Stimulated activated naive B cell treated with anti-CD40 and anti-IgM and Interleukin-4, amounts not matched to agents 10 μg/mL and 1 μg/mL and 100 μg/mL, for 72 hours (primary cell): ENCODE results near the gene GAB2.
"Not testable (repeated sequence)": the region's sequence is repeated elsewhere in the genome, so short reads cannot be mapped to it uniquely, and the experiment has no call there.

ENCODE experiments used
- ATAC-seq, 2 donors: fragments of 150-1000 bp; cut with Tn5 transposase; replicated peaks; 2 replicates each; pipeline ENCODE4 v1.10.0; 2021; ENCODE audit warnings: moderate library complexity in 1 of 2
- DNase-seq: peaks from one replicate; pipeline ENCODE4 v3.0.0; 2021
- H3K27ac Mint-ChIP-seq: one replicate; pipeline ENCODE4 v1.8.0; 2022; ENCODE audit warnings: mild to moderate bottlenecking, mixed read lengths
- H3K27me3 Mint-ChIP-seq, 2 donors: one replicate each; pipeline ENCODE4 v1.8.0; 2022; ENCODE audit warnings: mixed read lengths in 2 of 2
- H3K36me3 Mint-ChIP-seq, 2 donors: one replicate each; pipeline ENCODE4 v1.8.0; 2022; ENCODE audit warnings: mixed read lengths in 2 of 2, mild to moderate bottlenecking in 1 of 2
- H3K4me1 Mint-ChIP-seq, 2 donors: one replicate each; pipeline ENCODE4 v1.8.0; 2022; ENCODE audit warnings: mixed read lengths in 2 of 2, mild to moderate bottlenecking in 1 of 2
- H3K4me3 Mint-ChIP-seq, 2 donors: one replicate each; pipeline ENCODE4 v1.8.0; 2022; ENCODE audit warnings: mild to moderate bottlenecking in 2 of 2, mixed read lengths in 2 of 2, moderate library complexity in 1 of 2
- H3K9me3 Mint-ChIP-seq, 2 donors: one replicate each; pipeline ENCODE4 v1.8.0; 2022; ENCODE audit warnings: mixed read lengths in 2 of 2, mild to moderate bottlenecking in 1 of 2

The GAB2 gene

GRCh38 chr11:78417175-78417887, at the start of gene GAB2:
TSS of gene GAB2 (minus strand) at chr11:78417820. CDS start at chr11:78417720, 100 bp downstream.
- H3K27me3 Mint-ChIP-seq, result no peaks in the 10 kb centered on the region
- H3K36me3 Mint-ChIP-seq, result no peaks in the 10 kb centered on the region
- ATAC-seq (peak; percentile 1 to 4), DNase-seq (no peak)
- H3K4me1 Mint-ChIP-seq, result peaks cover 49 to 80% of the 10 kb centered on the region in 2 donors
- peak within 1 kb of the TSS; percentile 87 to 96 for H3K4me3 Mint-ChIP-seq
- peak within 1 kb of the TSS; percentile 98 for H3K27ac Mint-ChIP-seq
- H3K9me3 Mint-ChIP-seq, result no peaks in the 10 kb centered on the region

- Mint-ChIP-seq H3K27ac (peak overlapping the region; percentile 69), H3K36me3 (peaks cover 26 to 31% of the 10 kb centered on the region in 2 donors), H3K4me3 (no peak overlapping the region), H3K4me1 (peaks cover 18 to 36% of the 10 kb centered on the region in 2 donors), H3K9me3 (no peaks in the 10 kb centered on the region), H3K27me3 (no peaks in the 10 kb centered on the region)
- DNase-seq (no peak), ATAC-seq (no peak)
These were observed 49.8 kb upstream of the GAB2 start for GRCh38 chr11:78467370-78467769.

GRCh38 chr11:78465169-78465942, 47.7 kb upstream of the GAB2 start:
- ATAC-seq (peak; percentile 98), DNase-seq (peak; percentile 26)
- H3K4me3 Mint-ChIP-seq, result peak overlapping the region; percentile 43 to 47

GRCh38 chr11:78464787-78465168, 47.2 kb upstream of the GAB2 start:
- DNase-seq, H3K9me3 Mint-ChIP-seq, H3K27me3 Mint-ChIP-seq, ATAC-seq: not testable (repeated sequence)
- Mint-ChIP-seq H3K36me3 (peaks cover 43 to 46% of the 10 kb centered on the region in 2 donors), H3K4me1 (peaks cover 28 to 47% of the 10 kb centered on the region in 2 donors), H3K4me3 (peak overlapping the region in 1 of 2 donors; percentile 43), H3K27ac (peak overlapping the region; percentile 80)

More at GRCh38 chr11:78465169-78465942, 47.7 kb upstream of the GAB2 start:
- Mint-ChIP-seq H3K27ac (peak overlapping the region; percentile 87), H3K9me3 (no peaks in the 10 kb centered on the region), H3K27me3 (no peaks in the 10 kb centered on the region), H3K4me1 (peaks cover 25 to 45% of the 10 kb centered on the region in 2 donors), H3K36me3 (peaks cover 38 to 41% of the 10 kb centered on the region in 2 donors)

GRCh38 chr11:78460471-78460870, 42.9 kb upstream of the GAB2 start:
- H3K4me3 Mint-ChIP-seq, result no peak overlapping the region
- no peak overlapping the region for H3K27ac Mint-ChIP-seq
- peaks cover 22 to 38% of the 10 kb centered on the region in 2 donors for H3K4me1 Mint-ChIP-seq
- H3K27me3 Mint-ChIP-seq, result no peaks in the 10 kb centered on the region
- ATAC-seq (peak; percentile 73 to 77), DNase-seq (no peak)
- peaks cover 51 to 69% of the 10 kb centered on the region in 2 donors for H3K36me3 Mint-ChIP-seq
- H3K9me3 Mint-ChIP-seq, result peaks cover 5 to 7% of the 10 kb centered on the region in 2 donors

- DNase-seq (no peak), ATAC-seq (no peak)
- Mint-ChIP-seq H3K4me1 (peaks cover 18 to 36% of the 10 kb centered on the region in 2 donors), H3K27me3 (no peaks in the 10 kb centered on the region), H3K27ac (peak overlapping the region; percentile 52), H3K9me3 (peaks cover 5 to 7% of the 10 kb centered on the region in 2 donors), H3K36me3 (peaks cover 47 to 70% of the 10 kb centered on the region in 2 donors), H3K4me3 (no peak overlapping the region)
These were observed 42.1 kb upstream of the GAB2 start for GRCh38 chr11:78459738-78460137.

GRCh38 chr11:78457448-78457847, 39.8 kb upstream of the GAB2 start:
- Mint-ChIP-seq H3K36me3 (peaks cover 43 to 64% of the 10 kb centered on the region in 2 donors), H3K27ac (no peak overlapping the region), H3K4me3 (no peak overlapping the region), H3K4me1 (peaks cover 27 to 45% of the 10 kb centered on the region in 2 donors), H3K27me3 (no peaks in the 10 kb centered on the region), H3K9me3 (peaks cover 5 to 7% of the 10 kb centered on the region in 2 donors)
- no peak for ATAC-seq
- DNase-seq, result no peak

GRCh38 chr11:78453140-78453935, 35.7 kb upstream of the GAB2 start:
- no peak overlapping the region for H3K4me3 Mint-ChIP-seq
- H3K9me3 Mint-ChIP-seq, result no peaks in the 10 kb centered on the region
- H3K36me3 Mint-ChIP-seq, result peaks cover 19 to 42% of the 10 kb centered on the region in 2 donors
- no peak overlapping the region for H3K27ac Mint-ChIP-seq
- peak; percentile 33 to 39 for ATAC-seq
- DNase-seq, result no peak
- no peaks in the 10 kb centered on the region for H3K27me3 Mint-ChIP-seq
- peaks cover 17 to 46% of the 10 kb centered on the region in 2 donors for H3K4me1 Mint-ChIP-seq

- Mint-ChIP-seq H3K4me3 (no peak overlapping the region), H3K36me3 (peaks cover 15 to 35% of the 10 kb centered on the region in 2 donors), H3K27ac (no peak overlapping the region), H3K27me3 (no peaks in the 10 kb centered on the region), H3K9me3 (no peaks in the 10 kb centered on the region), H3K4me1 (peaks cover 17 to 46% of the 10 kb centered on the region in 2 donors)
- ATAC-seq (no peak), DNase-seq (no peak)
These were observed 33.9 kb upstream of the GAB2 start for GRCh38 chr11:78451371-78452150.

- no peaks in the 10 kb centered on the region for H3K9me3 Mint-ChIP-seq
- DNase-seq, result no peak
- no peak overlapping the region for H3K27ac Mint-ChIP-seq
- H3K27me3 Mint-ChIP-seq, result no peaks in the 10 kb centered on the region
- no peak overlapping the region for H3K4me3 Mint-ChIP-seq
- peaks cover 17 to 46% of the 10 kb centered on the region in 2 donors for H3K4me1 Mint-ChIP-seq
- peaks cover 13 to 31% of the 10 kb centered on the region in 2 donors for H3K36me3 Mint-ChIP-seq
- ATAC-seq, result no peak
These were observed 33.2 kb upstream of the GAB2 start for GRCh38 chr11:78450866-78451265.

- no peaks in the 10 kb centered on the region for H3K27me3 Mint-ChIP-seq
- H3K36me3 Mint-ChIP-seq, result peaks cover 13 to 23% of the 10 kb centered on the region in 2 donors
- no peak for ATAC-seq
- peaks cover 17 to 42% of the 10 kb centered on the region in 2 donors for H3K4me1 Mint-ChIP-seq
- no peaks in the 10 kb centered on the region for H3K9me3 Mint-ChIP-seq
- H3K27ac Mint-ChIP-seq, result peak overlapping the region; percentile 59
- no peak overlapping the region for H3K4me3 Mint-ChIP-seq
- DNase-seq, result no peak
These were observed 32.2 kb upstream of the GAB2 start for GRCh38 chr11:78449866-78450265.

GRCh38 chr11:78446210-78446609, 28.6 kb upstream of the GAB2 start:
- H3K27me3 Mint-ChIP-seq, result no peaks in the 10 kb centered on the region
- peaks cover 4 to 15% of the 10 kb centered on the region in 2 donors for H3K4me1 Mint-ChIP-seq
- H3K27ac Mint-ChIP-seq, result no peak overlapping the region
- H3K9me3 Mint-ChIP-seq, result no peaks in the 10 kb centered on the region
- H3K36me3 Mint-ChIP-seq, result peaks cover 14 to 34% of the 10 kb centered on the region in 2 donors
- DNase-seq (no peak), ATAC-seq (no peak)
- H3K4me3 Mint-ChIP-seq, result no peak overlapping the region

- peaks cover 14 to 29% of the 10 kb centered on the region in 2 donors for H3K36me3 Mint-ChIP-seq
- no peaks in the 10 kb centered on the region for H3K9me3 Mint-ChIP-seq
- peaks cover 4% of the 10 kb centered on the region in 2 donors for H3K4me1 Mint-ChIP-seq
- ATAC-seq, result no peak
- no peaks in the 10 kb centered on the region for H3K27me3 Mint-ChIP-seq
- H3K27ac Mint-ChIP-seq, result no peak overlapping the region
- DNase-seq, result no peak
- H3K4me3 Mint-ChIP-seq, result no peak overlapping the region
These were observed 27.1 kb upstream of the GAB2 start for GRCh38 chr11:78444726-78445125.
